Dermis microvascular lymphatic vessel endothelial cell (primary cell): ENCODE data around the gene MYO1F. TPM values are rescaled to one million over a fixed set of nuclear protein-coding genes. Genes with fewer than 3 reads are reported as not detected.
A peak's percentile ranks its signal among the peaks of the same experiment; 100 is the strongest.
"Not testable (repeated sequence)": the region's sequence is repeated elsewhere in the genome, so short reads cannot be mapped to it uniquely, and the experiment has no call there.

Experiments
- DNase-seq, 2 donors: peaks; one replicate each; pipeline versions ENCODE4 v3.0.0 to v3.0.0-alpha.2; 2010; ENCODE audit warnings: low read depth in 2 of 2
- total RNA-seq: library from RNA; depleted of rRNA; stranded (reverse); fragments of >200 nt; gene quantifications from 2 replicates; pipeline ENCODE4 v1.2.1, GENCODE V29; 2014

Gene MYO1F
- total RNA-seq, 1 donor from 2014 or later = 0.13 TPM

DNA sequence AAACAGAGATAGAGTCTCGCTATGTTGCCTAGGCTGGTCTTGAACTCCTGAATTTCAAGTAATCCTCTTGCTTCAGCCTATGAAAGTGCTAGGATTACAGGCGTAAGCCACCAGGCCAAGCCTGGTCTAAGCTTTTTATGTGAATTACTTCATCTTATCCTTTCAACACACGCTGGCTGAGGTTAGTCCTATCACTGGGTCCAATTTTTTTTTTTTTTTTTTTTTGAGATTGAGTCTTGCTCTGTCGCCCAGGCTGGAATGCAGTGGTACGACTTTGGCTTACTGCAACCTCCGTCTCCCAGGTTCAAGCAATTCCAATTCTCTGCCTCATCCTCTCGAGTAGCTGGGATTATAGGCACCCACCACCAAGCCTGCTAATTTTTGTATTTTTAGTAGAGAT lies 10.4 kb downstream of the MYO1F start:
- DNase-seq = no peak

DNA sequence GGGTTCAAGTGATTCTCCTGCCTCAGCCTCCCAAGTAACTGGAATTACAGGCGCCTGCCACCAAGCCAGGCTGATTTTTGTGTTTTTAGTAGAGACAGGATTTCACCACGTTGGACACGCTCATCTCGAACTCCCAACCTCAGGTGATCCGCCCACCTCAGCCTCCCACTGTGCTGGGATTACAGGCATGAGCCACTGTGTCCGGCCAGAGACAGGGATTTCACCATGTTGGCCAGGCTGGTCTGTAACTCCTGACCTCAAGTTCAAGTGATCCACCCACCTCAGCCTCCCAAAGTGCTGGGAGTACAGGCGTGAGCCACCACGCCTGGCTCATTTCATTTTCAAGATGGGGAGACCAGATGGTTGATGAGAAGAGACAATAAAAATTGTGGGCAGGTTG lies 12.4 kb downstream of the MYO1F start:
- not testable (repeated sequence) for DNase-seq

DNA sequence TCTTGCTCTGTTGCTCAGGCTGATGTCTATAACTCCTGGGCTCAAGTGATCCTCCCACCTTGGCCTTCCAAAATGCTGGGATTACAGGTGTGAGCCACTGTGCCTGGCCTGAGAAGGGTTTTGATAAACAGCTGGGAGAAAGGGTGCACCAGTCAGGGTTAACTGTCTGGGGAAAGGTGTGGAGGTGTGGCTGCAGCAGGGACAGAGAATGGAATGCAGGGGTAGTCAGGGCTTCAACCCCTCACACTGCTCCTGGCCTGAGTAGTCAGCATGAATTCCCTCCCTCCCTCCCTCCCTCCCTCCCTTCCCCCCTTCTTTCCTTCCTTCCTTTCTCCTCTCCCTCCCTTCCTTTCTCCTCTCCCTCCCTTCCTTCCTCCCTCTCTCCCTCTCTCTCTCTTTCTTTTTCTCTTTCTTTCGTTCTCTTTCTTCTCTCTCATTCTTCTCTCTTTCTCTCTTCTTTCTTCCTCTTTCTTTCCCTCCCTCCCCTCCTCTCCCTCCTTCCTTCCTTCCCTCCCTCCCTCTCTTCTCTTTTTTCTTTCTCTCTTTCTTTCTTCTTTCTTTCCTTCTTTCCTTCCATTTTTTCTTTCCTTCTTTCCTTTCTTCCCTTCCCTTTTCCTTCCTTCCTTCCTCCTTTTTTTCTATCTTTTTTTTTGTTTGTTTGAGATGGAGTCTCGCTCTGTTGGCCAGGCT lies 16.0 kb downstream of the MYO1F start:
- no peak for DNase-seq

DNA sequence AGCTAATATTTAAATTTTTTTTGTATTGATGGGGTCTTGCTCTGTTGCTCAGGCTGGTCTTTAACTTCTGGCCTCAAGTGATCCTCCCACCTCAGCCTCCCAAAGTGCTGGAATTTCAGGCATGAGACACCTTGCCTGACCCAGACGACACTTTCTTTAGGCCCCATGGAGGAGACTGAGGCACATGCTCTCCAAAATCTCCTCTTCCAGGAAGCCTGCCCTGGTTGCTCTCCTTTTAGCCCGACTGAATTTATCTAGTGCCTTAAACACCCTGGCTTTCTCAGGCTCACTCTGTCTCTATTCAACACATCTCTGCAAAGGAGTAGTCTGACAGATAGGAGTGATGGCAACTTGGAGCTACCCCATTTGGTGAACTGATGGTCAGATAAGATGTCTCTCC lies 18.9 kb downstream of the MYO1F start:
- DNase-seq = no peak

DNA sequence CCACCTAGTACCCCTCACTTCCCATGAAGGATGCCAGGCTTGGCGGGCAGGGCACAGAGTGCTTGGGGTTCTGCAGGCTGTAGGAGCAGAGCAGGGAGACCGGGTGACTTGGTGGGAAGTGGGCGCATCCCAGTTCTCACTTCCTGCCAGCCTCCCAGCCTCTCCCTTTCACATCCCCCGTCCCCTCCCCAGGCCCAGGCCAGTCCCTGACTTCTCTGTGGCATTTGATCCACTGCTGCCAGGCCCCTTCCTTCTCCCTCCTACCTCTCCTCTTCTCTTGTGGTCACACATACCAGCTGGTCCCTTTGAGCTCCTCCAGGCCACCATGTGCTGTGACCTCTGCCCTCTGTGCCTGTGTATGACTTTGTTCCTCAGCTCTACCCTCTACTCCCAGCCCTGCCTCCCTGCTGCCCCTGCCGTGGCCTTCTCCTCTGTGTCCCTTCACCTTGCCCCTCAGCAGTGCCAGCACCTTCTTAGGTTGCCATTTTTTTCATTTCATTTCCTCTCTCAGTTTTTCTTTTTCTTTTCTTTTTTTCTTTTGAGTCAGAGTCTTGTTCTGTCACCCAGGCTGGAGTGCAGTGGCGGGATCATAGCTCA lies 19.5 kb downstream of the MYO1F start:
- no peak for DNase-seq

DNA sequence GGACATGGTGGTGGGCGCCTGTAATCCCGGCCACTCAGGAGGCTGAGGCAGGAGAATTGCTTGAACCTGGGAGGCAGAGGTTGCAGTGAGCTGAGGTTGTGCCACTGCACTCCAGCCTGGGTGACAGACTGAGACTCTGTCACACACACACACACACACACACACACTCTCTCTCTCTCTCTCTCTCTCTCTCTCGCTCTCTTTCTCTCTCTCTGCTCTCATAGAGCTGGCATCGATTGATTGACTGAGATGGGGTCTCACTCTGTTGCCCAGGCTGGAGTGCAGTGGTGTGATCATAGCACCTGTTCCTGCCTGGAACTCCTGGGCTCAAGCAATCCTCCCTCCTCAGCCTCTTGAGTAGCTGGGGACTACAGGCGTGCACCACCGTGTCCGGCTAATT lies 23.5 kb downstream of the MYO1F start:
- not testable (repeated sequence) for DNase-seq

DNA sequence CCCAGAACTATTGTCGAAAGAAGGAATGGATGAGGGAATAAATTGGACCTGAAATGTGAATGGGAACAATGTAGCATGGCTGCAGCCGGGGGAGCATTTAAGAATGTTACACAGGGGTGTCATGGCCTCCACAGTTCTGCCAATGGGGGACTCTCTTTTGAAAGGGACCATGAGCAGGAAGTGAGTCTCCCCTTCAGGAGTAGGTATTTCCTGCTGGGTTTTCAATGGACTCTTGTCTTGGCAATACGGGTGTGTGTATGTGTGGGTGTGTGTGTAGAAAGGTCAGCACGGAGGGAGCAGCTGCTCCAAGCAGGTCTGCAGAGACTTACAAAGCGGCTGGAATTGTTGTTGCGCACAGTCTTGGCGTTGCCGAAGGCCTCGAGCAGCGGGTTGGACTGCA lies 24.4 kb downstream of the MYO1F start:
- DNase-seq = peak in 1 of 2 donors; percentile 13

DNA sequence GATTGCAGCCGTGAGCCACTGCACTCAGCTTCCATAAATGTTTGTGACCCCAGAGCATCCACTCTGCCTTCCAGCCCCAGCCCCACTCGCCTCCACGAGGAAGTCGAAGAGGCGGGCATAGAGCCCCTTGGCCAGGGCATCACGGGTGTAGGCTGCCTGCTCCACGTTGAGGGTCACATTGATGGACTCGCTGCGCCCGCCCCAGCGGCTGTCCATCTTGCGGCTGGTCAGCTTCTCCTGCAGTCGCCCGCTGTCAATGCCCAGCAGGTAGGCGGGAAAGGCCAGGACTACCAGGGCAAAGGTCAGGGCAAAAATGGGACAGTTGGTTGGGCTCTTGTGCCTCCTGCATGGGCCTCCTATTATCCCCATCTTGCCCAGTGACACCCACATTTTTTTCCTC lies 27.2 kb downstream of the MYO1F start:
- no peak for DNase-seq

DNA sequence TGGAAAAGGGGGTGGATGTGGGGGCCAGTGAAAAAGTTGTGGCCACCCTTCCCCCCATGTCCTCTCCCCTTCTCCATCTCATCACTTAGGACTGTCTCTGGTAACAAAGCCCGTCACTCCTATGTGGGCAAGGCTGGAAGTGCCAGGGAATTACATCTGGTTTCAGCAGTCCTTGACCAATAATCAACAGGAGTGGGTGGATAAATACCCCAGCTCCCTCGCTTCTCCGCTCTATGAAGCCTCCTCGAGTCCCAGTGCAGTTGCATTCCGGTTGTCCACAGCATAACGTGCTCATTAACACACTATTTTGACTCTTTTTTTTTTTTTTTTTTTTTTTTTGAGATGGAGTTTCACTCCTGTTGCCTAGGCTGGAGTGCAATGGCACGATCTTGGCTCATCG lies 31.5 kb downstream of the MYO1F start:
- no peak for DNase-seq

DNA sequence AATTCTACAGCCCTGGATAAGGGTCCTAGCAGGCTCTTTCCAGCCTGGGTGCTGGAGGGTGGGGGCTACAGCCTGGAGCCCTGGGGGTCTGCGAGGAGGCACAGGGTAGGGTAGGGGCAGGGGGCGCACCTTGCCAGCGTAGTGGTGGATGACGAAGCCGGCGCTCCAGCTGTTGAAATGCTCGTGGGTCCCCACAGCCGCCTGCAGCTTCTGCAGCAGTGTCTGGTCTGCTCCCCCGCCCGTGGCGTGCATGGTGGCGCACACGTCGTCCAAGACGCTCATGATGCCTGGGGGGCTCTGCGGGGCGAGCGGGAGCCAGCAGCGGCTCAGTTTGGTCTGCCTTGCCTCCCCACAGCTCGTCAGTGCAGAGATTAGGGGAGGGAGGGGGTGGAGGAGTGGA lies 33.1 kb downstream of the MYO1F start:
- no peak for DNase-seq

DNA sequence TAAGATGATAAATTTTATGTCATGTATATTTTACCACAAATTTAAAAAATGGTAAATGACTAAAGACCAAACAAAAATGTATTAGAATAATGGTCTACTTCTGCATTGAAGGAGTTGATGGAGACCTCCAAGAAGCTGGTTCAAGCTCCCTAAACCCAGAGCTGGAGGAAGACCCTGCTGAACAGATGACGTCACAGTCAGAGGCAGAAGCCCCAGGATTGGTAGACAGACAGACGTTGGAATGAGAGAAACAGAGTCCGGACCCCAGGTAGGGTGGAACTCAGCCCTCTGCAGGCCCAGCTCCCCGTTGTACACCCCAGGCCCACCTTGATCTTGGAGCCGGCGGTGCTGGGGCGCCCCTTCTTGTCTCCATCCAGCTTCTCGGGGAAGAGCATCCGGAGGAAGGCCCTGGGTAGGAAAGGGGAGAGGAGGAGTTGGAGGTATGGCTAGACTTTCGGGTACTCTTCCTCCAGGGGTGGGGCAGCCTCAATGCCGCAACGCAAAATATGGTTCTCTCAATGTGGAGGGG lies 37.6 kb downstream of the MYO1F start:
- DNase-seq = no peak

DNA sequence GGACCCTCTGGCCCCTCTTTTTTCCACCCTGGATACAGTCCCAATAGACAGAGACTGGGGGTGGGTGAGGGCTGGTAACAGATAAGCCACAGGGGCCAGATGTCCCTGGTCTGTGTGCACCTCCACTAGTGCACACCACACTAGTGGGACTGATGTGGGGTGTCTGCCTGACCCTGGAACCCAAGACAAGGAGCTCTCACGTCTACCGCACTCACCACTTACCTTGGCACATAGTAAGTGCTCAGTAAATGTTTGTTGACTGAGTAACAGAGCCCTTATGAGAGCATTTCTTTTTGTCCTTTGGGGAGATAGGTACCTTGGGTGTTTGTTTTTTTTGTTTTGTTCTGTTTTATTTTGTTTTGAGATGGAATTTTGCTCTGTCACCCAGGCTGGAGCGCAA lies 40.1 kb downstream of the MYO1F start:
- DNase-seq = no peak

DNA sequence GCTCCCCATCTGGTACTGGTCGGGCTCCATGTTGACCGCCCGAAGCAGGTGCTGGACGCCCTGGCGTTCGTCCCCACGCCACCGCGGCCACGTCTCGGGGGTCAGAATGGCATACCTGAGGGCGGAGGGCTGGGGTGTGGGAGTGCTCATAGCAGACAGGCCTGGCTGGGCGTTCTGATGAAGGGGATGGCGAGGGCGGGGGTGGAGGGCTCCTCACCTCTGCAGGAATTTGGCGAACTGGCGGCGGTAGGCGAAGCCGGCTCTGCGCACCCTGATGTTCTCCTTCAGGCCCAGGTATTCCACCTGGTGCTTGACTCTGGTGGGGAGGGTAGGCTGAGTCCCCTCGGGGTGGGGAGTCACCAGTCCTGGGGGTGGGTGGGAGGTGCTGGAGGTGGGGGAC lies 41.0 kb downstream of the MYO1F start:
- DNase-seq = no peak

DNA sequence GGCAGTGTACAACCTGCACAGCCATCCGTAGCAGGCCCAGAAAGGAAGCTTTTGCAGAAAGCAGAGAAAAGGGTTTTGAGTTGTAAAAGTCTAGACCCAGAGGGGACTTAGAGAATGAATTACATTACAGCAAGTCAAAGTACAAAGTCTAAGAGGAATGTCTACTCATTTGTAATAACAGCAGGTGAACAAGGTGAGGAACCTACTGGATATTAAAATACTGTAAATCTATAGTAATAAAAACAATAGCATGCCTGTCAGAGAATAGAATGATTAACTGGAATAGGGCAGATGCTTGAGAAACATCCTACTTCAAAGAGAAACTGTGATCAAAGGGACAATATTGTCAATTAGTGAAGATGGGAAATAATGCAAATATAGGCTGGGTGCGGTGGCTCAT lies 45.0 kb downstream of the MYO1F start:
- DNase-seq = no peak

DNA sequence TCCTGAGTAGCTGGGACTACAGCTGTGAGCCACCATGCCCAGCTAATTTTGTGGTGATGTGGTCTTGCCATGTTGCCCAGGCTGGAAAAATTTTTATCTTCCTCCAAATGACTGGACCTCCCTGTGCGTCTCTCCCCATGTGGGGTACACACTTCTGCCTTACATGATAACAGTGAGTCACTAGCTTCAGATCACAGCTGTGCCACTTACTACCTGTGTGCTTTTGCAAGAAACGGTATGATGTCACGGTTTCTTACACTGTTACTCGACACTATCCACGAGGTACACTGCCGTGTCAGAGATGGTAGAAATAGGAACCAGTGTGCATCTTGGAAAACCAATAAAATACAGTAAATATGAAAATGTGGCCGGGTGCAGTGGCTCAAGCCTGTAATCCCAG lies 45.8 kb downstream of the MYO1F start:
- no peak for DNase-seq

DNA sequence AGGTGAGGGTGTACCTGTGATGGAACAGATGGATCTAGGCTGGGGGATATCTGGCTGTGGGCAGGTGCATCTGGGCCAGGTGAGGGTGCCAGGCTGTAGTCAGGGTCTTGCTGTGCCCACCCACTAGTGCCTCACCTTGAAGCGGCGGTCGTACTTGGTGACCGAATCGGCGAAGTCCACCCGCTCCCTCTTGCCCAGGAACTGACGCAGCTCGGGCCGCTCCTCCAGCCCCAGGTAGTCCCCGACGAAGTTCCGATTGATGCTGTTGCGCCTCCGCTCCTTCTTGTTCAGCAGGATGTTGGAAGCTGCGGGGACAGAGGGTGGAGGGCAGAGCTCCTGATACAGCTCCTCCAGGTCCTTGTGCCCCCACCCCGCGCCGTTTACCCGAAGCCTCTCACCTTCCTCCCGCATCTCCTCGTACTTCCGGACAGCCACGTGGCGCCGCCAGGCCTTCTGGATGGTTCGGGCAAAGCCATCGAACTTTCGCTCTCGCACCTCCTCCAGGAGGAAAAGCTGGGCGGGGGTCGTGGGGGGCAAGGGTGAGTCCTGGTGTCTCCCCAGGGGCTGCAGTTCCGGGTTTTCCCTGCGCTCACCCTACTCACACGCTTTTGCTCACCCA lies 47.1 kb downstream of the MYO1F start:
- DNase-seq = no peak

DNA sequence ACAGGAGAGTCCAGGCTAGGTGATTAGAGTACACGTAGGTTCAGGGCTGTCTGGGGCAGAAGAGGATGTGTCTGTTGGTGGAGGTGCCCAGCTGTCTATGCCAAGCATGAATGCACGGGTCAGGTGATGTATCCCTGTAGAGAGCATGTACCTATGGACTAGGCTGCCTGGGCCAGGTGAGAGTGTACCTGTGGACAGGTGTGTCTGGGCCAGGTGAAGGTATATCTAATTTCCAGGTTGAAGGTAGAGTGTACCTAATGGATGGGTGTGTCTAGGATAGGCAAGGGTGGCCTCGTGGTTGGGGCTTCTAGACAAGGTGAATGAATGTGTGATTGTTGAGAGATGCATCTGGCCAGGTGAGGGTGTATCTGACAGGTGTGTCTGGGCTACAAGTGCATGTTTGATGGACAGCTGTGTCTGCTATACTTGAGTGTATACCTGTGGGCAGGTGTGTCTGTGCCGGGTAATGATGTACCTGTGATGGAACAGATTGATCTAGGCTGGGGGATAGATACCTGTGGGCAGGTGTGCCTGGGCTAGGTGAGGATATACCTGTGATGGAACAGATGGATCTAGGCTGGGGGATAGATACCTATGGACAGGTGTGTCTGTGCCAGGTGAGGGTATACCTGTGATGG lies 47.8 kb downstream of the MYO1F start:
- no peak for DNase-seq

DNA sequence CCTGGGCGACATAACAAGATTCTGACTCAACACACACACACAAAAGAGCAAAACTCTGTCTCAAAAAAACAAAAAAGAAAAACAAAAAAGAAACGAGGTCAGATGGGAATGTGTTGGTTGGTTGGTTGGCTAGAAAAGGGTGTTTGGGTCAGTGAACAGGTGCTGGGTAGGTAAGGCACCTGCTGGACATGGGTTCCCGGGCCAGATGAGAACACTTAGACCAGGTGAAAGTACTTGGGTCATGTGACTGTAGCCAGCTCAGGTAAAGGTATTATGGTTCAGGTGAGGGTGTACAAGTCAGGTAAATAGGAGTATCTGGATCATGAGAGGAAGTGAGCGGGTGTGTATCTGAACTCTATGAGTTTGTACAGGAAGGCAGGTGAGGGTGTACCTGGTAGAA lies 48.7 kb downstream of the MYO1F start:
- no peak for DNase-seq

DNA sequence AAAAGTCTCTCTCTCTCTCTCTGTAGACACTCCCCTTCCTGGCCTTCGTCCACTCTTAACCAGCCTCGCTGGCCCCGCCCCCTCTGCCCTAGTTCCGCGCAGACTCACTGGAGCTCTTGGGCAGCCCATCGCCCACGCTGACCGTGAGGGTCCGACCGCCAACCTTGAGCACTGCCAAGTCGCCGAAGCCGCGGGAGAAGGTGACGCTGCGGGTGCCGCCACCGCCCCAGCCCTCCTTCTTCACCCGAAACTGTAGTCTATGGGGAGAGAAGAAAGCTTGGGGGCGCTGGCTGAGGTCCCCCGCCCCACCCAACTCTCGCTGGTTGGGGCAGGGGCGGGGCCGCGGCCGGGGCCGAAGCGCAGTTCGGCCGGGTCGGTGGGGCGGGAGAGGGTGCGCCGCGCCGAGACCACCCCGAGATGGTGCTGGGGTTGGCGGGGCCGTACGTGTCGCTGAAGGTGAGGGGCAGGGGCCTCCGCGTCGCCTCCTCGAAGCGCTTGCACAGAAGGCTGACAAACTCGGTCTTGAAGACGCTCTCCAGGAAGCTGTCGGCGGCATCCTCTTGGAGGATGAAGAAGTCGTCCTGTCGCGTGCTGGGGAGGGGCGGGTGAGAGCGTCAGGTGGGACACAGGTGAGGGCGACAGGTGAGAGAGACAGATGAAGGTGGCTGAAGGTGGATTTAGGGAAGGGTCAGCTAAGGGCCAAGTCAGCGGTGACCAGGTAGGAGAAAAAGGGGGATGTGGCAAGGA lies 50.7 kb downstream of the MYO1F start:
- peak; percentile 74 to 92 for DNase-seq

DNA sequence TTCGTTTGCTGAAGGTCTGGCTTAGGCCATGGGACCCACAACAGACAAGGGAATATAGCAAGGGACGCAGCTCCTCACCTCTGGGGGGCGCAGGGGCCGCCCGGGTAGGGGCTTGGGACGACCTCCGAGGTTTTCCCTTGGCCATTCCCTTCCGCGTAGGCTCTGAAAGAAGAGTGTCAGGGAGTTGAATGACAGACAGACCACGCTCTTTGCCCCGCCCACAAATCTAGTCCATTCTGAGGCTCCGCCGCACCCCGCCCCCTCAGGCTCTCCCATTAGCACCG lies 51.9 kb downstream of the MYO1F start:
- no peak for DNase-seq

DNA sequence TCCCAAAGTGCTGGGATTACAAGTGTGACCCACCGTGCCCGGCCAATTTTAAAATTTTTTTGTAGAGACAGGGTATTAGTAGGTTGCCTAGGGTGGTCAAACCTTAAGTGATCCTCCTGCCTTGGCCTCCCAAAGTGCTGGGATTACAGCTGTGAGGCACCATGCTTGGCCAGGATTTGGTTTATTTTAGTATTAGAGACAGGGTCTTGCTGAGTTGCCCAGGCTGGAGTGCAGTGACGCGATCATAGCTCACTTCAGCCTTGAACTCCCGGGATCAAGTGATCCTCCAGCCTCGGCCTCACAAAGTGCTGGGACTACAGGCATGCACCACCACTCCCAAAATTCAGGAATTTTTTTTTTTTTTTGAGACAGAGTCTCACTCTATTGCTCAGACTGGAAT lies 57.9 kb downstream of the MYO1F start:
- no peak for DNase-seq

DNA sequence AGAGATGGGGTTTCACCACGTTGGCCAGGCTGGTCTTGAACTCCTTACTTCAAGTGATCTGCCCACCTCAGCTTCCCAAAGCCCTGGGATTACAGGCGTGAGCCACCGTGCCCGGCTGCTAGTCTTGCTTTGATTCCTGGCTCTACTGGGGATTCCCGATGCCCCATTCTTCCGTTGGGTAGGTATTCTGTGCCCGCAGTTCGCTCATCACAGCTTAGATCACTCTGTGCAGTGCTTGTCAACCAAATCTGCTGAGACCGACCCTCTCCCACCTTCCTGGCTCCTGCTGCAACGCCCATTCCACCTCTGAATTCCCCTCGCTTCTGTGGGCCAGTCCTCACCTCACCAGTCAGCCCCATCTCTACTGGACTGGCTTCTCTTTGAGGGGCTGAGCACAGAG lies 58.7 kb downstream of the MYO1F start:
- DNase-seq = no peak
